Esophagus squamous epithelium (tissue), 5 donors: ENCODE results near the gene TYW3. TPM values are rescaled to one million over a fixed set of nuclear protein-coding genes. Genes with fewer than 3 reads are reported as not detected.
"Not testable (repeated sequence)": the region's sequence is repeated elsewhere in the genome, so short reads cannot be mapped to it uniquely, and the experiment has no call there.

Experiments
- DNase-seq: peaks from one replicate; lab custom pipeline; 2025; lab: John Stamatoyannopoulos, UW
- H3K27ac ChIP-seq, 4 donors: fragments of 200-600 bp; sonication (generic); one replicate each; pipeline ENCODE4 v1.5.1; 2016 to 2019; ENCODE audit warnings: mild to moderate bottlenecking in 1 of 4
- H3K27me3 ChIP-seq, 4 donors: fragments of 200-600 bp; sonication (generic); 1 replicate in 3 of 4; 2 replicates in 1 of 4; pipeline versions ENCODE4 v1.5.1 to v1.6.0; 2017 to 2021; ENCODE audit warnings: antibody characterized with exemption in 1 of 4
- H3K36me3 ChIP-seq, 3 donors: fragments of 200-600 bp; sonication (generic); one replicate each; pipeline ENCODE4 v1.5.1; 2016 to 2019
- H3K4me1 ChIP-seq, 3 donors: fragments of 200-600 bp; sonication (generic); one replicate each; pipeline ENCODE4 v1.5.1; 2017 to 2019
- H3K4me3 ChIP-seq, 4 donors: fragments of 200-600 bp; sonication (generic); 1 replicate in 3 of 4; 2 replicates in 1 of 4; pipeline ENCODE4 v1.5.1; 2016 to 2019; ENCODE audit warnings: mild to moderate bottlenecking in 2 of 4, moderate library complexity in 1 of 4
- H3K9me3 ChIP-seq, 3 donors: fragments of 200-600 bp; sonication (generic); one replicate each; pipeline ENCODE4 v1.5.1; 2016 to 2019
- POLR2A ChIP-seq, 4 donors: fragments of 450-650 bp; IDR thresholded peaks; one replicate each; pipeline ENCODE4 v1.6.1; 2017; ENCODE audit warnings: antibody characterized with exemption in 4 of 4, mild to moderate bottlenecking in 4 of 4, moderate library complexity in 3 of 4
- WGBS, 2 donors: methylation state at CpG; one replicate each; pipeline ENCODE4 v1.1.5; 2018; 5-methylcytosine and 5-hydroxymethylcytosine counted together
- intact Hi-C: fragments of 100-400 bp; cut with DNase I; formaldehyde crosslinking; loops from one replicate; pipeline ENCODE4 v1.15.0; 2022
- total RNA-seq, 4 donors: library from RNA; depleted of rRNA; stranded (reverse); fragments of >200 nt; gene quantifications; one replicate each; pipeline ENCODE4 v1.1.0, GENCODE V29; 2016
- TF ChIP-seq, protein P1 (sequence below), 6 experiments: fragments of 450-650 bp in 4 of 6; fragments of 200-600 bp in 2 of 6; sonication (generic) in 2 of 6; IDR thresholded peaks; one replicate each; pipeline ENCODE4 v1.5.1; 2016 to 2019; ENCODE audit warnings: antibody characterized with exemption in 6 of 6, mild to moderate bottlenecking in 4 of 6, moderate library complexity in 4 of 6
- donor health status: DM: yes; HTN: yes; CAD: no.

The TYW3 gene
- total RNA-seq, 4 donors from 2014 or later = 6.7 to 19.6 (median 12.3) TPM

DNA sequence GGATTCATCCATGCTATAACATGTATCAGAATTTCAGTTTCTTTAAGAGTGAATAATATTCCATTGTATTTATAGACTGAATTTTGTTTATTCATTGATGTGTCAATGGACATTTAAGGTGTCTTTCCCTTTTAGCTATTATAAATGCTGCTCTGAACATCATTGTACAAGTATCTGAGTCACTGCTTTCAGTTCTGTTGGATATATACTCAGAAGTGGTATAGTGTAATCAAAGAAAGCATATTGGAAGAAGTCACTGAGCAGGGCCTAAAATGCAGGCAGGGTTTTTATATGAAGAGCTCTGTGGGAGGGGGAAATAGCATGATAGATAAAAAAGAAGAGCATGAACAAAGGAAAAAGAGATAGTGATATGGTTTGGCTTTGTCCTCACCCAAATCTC, 22.5 kb downstream of the TYW3 start:
- Histone ChIP-seq H3K27ac (no peak overlapping the region), H3K36me3 (peaks cover 0 to 98% (median 27%) of the 10 kb centered on the region in 3 donors), H3K4me1 (no peaks in the 10 kb centered on the region), H3K27me3 (no peaks in the 10 kb centered on the region), H3K9me3 (no peaks in the 10 kb centered on the region), H3K4me3 (no peak overlapping the region)
- DNase-seq = no peak
- TF ChIP-seq POLR2A (IDR thresholded peaks at IDR 0.05) = no peak
- TF ChIP-seq, protein P1, sequence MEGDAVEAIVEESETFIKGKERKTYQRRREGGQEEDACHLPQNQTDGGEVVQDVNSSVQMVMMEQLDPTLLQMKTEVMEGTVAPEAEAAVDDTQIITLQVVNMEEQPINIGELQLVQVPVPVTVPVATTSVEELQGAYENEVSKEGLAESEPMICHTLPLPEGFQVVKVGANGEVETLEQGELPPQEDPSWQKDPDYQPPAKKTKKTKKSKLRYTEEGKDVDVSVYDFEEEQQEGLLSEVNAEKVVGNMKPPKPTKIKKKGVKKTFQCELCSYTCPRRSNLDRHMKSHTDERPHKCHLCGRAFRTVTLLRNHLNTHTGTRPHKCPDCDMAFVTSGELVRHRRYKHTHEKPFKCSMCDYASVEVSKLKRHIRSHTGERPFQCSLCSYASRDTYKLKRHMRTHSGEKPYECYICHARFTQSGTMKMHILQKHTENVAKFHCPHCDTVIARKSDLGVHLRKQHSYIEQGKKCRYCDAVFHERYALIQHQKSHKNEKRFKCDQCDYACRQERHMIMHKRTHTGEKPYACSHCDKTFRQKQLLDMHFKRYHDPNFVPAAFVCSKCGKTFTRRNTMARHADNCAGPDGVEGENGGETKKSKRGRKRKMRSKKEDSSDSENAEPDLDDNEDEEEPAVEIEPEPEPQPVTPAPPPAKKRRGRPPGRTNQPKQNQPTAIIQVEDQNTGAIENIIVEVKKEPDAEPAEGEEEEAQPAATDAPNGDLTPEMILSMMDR (IDR thresholded peaks at IDR 0.05) = no peak
- intact Hi-C loops = no loop called here

DNA sequence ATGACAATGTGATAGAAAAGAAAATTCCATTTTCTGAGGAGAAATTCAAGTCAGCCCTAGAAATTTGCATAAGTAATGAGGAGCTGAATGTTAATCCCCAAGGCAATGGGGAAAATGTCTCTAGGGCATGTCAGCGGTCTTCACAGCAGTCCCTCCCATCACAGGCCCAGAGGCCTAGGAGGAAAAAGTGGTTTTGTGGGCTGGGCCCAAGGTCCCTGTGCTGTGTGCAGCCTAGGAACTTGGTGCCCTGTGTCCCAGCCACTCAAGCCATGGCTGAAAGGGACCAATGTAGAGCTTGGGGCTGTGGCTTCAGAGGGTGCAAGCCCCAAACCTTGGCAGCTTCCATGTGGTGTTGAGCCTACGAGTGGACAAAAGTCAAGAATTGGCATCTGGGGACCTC, 23.7 kb downstream of the TYW3 start:
- WGBS, 2 donors = 95 to 100% methylated on average over 1 to 2 of the region's 2 CpGs
- H3K27ac ChIP-seq, H3K4me1 ChIP-seq, intact Hi-C loops, DNase-seq, H3K9me3 ChIP-seq, H3K27me3 ChIP-seq, H3K4me3 ChIP-seq: not testable (repeated sequence)
- H3K36me3 ChIP-seq = peaks cover 0 to 97% (median 22%) of the 10 kb centered on the region in 3 donors

DNA sequence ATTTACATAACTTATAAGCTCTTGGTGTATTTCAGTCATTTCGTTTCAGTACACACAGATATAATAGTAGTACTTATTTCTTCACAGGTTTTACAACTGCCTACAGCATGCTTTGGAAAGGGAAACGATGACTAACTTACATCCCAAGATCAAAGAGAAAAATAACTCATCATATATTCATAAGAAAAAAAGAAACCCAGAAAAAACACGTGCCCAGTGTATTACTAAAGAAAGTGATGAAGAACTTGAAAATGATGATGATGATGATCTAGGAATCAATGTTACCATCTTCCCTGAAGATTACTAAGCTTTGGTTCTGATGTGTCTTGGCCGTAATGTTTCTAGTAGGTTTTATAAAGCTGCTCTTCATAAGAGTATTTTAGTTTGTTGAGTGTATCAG, 30.9 kb downstream of the TYW3 start:
- Histone ChIP-seq H3K27me3 (no peaks in the 10 kb centered on the region), H3K4me3 (no peak overlapping the region), H3K4me1 (no peaks in the 10 kb centered on the region), H3K9me3 (no peaks in the 10 kb centered on the region), H3K27ac (no peak overlapping the region), H3K36me3 (peaks cover 0 to 63% (median 0%) of the 10 kb centered on the region in 3 donors)
- TF ChIP-seq, protein P1 (IDR thresholded peaks at IDR 0.05) = no peak
- TF ChIP-seq POLR2A (IDR thresholded peaks at IDR 0.05) = no peak
- DNase-seq = no peak
- intact Hi-C loops = no loop called here
- 63% methylated on average over 4 of the region's 4 CpGs for WGBS, 2 donors

DNA sequence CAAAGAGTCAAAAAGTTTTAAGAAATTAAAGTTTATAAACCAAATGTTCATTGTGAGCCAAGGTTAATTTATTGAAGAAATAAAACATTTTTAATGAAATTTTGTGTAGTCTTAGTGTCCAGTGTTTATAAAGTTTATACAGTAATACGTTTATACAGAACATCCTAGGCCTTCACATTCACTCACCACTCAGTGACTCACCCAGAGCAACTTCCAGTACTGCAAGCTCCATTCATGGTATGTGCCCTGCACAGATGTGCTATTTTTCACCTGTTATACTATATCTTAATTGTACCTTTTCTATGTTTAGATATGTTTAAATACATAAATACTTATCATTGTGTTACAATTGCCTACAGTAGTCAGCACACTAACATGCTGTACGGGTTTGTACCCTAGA, 33.6 kb downstream of the TYW3 start:
- H3K27ac ChIP-seq = no peak overlapping the region
- H3K9me3 ChIP-seq = no peaks in the 10 kb centered on the region
- no peak for TF ChIP-seq POLR2A (IDR thresholded peaks at IDR 0.05)
- TF ChIP-seq, protein P1 (IDR thresholded peaks at IDR 0.05) = no peak
- no peak for DNase-seq
- intact Hi-C loops = loop anchor here (5.0 kb wide), 1 partner anchor 441 kb away; no protein-coding TSS in a partner anchor
- no peak overlapping the region for H3K4me3 ChIP-seq
- 68 to 72% methylated on average over 2 of the region's 2 CpGs for WGBS, 2 donors
- H3K4me1 ChIP-seq = no peaks in the 10 kb centered on the region
- H3K36me3 ChIP-seq = peaks cover 0 to 36% (median 0%) of the 10 kb centered on the region in 3 donors
- no peaks in the 10 kb centered on the region for H3K27me3 ChIP-seq

DNA sequence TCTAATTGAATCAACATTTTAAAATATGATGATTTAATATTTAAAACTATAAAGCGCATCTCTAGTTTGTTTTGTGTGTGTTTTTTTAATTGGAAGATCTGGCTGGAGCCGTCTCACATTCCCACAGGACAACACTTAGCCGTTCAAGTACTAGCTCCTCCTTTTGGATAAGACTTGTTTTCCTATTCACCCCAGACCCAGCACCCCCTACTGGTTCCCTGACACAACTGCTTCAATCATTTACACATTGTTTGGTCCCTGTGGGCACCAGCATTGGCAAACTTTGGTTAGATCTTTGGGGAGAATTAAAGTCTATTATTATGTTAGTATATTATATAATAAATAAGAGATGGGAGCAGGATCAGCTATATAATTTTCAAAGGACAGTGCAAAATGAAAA, 34.5 kb downstream of the TYW3 start:
- no peak for TF ChIP-seq POLR2A (IDR thresholded peaks at IDR 0.05)
- TF ChIP-seq, protein P1 (IDR thresholded peaks at IDR 0.05) = peak in 1 of 6 experiments; percentile 31
- H3K27ac ChIP-seq = no peak overlapping the region
- no peaks in the 10 kb centered on the region for H3K4me1 ChIP-seq
- no peaks in the 10 kb centered on the region for H3K27me3 ChIP-seq
- H3K36me3 ChIP-seq = peaks cover 0 to 28% (median 0%) of the 10 kb centered on the region in 3 donors
- 57 to 67% methylated on average over 3 of the region's 3 CpGs for WGBS, 2 donors
- H3K4me3 ChIP-seq = no peak overlapping the region
- no peaks in the 10 kb centered on the region for H3K9me3 ChIP-seq
- intact Hi-C loops = loop anchor here (5.0 kb wide), 1 partner anchor 440 kb away; no protein-coding TSS in a partner anchor
- no peak for DNase-seq
